NCI-H1417 (cell line): ENCODE results near the gene GPR137.
A peak's percentile ranks its signal among the peaks of the same experiment; 100 is the strongest.
"Not testable (repeated sequence)": the region's sequence is repeated elsewhere in the genome, so short reads cannot be mapped to it uniquely, and the experiment has no call there.

Source experiments
- DNase-seq, 3 experiments: peaks; one replicate each; lab custom pipeline; 2025; lab: John Stamatoyannopoulos, UW

The GPR137 gene

DNA sequence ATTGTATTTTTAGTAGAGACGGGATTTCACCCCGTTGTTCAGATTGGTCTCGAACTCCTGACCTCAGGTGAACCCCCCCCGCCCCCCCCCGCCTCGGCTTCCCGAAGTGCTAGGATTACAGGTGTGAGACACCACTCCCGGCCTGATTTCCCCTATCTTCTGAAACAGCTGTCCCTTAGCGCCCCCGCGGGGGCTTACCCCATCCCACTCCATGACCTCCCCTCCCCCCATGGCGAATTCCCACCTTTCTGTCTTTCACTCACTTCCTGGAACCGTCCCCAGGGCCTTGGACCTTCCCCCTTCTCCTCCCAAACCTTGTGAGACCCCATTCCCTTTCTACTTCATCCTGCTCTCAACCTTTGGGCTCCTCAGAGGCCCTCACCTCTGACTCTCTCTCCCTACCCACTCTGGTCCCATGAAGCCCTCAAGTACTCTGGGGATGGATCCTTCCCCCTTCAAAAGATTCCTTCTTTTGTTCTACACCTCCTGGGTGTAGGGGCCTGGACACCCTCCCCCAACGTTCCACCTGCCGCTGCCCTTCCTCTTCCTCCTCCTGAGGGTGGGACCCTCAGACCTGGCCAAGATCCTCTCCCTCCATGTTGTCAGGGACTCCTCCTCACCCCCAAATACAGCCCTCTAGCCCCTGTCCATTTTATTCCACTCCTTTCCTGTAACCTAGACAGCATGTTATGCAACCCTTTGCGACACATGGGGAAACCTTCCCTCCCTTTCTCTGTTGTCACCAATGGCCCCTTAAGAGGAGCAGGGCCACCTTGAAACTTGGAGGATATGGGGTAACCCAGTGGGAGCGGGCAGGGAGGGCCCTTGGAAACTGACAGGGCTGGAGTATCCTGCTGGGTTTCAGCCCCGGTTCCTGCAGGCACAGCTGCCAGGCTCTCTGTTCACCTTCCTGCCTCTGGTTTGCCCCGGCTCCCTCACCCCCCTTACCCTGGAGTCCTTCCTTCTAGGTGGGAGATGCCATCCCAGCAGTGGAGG, 33.4 kb downstream of the GPR137 start:
- peak in 2 of 3 experiments; percentile 43 to 58 for DNase-seq

- DNase-seq = no peak
Observed at GRCh38 chr11:64320556-64320955, 34.9 kb downstream of the GPR137 start.

DNA sequence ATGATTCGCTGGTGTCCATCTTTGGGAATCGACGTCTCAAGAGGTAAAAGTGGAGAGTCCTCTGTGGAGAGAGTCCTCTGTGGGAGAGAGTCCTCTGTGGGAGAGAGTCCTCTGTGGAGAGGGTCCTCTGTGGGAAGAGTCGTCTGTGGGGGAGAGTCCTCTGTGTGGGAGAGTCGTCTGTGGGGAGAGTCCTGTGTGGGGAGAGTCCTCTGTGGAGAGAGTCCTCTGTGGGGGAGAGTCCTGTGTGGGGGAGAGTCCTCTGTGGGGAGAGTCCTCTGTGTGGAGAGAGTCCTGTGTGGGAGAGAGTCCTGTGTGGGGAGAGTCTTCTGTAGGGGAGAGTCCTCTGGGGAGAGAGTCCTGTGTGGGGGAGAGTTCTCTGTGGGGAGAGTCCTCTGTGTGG, 35.4 kb downstream of the GPR137 start:
- no peak for DNase-seq

- DNase-seq = no peak
Observed at GRCh38 chr11:64321533-64321932, 35.9 kb downstream of the GPR137 start.

- DNase-seq = no peak
Observed at GRCh38 chr11:64322925-64323260, 37.2 kb downstream of the GPR137 start.

GRCh38 chr11:64323373-64323772, 37.7 kb downstream of the GPR137 start:
- DNase-seq = no peak

DNA sequence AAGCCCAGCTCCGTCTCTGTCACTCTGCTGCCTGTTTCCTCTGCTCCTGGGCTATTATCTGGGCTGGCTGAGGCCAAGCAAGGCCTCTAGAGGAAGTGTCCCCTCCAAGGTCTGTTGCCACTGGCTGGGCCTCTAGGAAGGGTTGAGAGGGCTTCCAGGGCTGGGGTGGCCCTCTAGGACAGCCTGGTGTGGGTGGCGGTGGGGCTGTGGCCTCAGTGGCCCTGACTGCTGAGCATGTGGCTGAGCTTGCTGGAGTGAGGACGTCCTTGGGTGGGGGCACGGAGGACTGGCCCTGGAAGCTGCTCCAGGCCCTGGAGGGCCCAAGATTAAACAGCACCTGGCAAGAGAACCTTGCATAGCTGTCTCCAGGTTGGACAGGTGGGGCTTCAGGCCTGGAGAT, 38.3 kb downstream of the GPR137 start:
- not testable (repeated sequence) for DNase-seq

DNA sequence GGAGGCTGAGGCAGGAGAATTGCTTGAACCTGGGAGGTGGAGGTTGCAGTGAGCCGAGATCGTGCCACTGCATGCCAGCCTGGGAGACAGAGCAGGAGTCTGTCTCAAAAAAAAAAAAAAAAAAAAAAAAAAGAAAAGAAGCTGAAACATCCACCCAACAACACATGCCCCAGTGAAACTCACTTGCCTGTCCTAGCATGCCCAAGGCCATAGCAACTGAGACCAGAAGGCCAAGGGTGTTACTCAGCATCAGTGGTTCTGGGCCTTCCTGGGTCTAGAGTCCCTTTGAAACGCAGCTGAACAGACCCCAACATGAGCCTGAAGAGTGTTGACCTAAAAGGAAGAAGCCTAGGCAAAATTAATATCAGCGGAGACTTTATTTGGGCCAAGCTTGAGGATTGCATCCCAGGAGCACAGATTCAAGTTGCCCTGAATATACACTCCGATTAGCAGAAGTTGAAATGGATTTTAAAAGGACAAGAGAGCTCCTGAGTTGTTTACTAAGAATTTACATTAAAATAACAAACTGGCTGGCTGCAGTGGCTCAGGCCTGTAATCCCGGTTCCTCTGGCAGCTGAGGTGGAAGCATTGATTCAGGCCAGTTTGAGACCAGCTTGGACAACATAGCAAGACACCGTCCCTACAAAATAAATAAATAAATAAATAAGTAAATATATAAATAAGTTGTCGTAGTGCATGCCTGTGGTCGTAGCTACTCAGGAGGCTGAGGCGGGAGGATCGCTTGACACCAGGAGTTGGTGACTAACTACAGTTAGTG, 39.2 kb downstream of the GPR137 start:
- peak in 1 of 3 experiments; percentile 13 for DNase-seq

GRCh38 chr11:64327375-64327774, 41.7 kb downstream of the GPR137 start:
- DNase-seq = no peak

DNA sequence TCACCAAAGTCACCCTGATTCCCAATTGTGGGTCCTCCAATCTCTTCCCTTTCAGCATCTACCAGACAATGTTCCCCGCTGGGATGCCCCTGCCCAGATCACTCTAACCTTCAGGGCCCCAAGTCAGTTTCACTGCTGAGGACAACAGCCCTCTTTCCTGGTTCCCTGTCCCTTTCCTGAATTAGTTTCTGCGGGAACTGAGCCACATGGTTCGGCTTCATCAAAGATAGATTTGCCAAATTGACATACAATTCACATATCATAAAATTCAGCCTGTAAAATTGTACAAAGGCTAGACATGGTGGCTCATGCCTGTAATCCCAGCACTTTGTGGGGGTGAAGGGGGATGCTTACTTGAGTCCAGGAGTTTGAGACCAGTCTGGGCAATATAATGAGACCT, 42.3 kb downstream of the GPR137 start:
- no peak for DNase-seq

- no peak for DNase-seq
Observed at GRCh38 chr11:64330888-64331287, 45.2 kb downstream of the GPR137 start.

DNA sequence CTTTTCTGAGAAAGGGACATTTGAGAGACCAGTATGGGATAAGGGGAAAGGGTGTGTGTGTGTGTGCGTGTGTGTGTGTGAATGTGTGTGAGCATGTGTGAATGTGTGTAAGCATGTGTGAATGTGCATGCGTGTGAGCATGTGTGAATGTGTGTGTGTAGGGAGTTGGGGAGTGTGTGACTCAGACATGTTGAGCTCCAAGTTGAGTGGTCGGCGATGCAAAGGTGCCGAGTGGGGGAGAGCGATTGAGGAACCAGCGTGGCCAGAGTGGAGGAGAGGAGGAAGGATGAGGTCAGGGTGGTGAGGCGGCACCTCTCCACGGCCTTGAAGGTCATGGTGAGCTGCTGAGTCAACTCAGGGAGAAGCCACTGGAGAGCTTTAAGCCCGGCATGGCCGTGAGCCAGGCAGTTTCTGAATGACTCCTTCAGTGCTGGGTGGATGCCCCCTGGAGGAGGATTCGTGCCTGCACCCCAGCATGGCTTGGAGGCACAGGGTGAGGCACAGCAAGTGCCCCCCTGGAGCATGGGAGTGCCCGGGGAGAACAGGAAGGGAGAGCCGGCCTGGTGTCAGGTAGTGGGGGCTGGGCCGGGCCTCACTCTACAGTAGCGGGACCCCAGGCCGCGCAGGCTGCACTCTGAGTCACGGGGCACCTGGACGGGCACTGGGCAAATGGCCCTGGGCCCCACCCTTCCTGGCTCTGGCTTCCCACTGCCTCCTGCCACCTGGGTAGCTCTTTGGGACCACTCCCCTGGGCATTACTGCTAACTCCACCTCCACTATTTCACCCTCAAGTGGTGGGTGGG, 46.1 kb downstream of the GPR137 start:
- DNase-seq = peak in 1 of 3 experiments; percentile 12

DNA sequence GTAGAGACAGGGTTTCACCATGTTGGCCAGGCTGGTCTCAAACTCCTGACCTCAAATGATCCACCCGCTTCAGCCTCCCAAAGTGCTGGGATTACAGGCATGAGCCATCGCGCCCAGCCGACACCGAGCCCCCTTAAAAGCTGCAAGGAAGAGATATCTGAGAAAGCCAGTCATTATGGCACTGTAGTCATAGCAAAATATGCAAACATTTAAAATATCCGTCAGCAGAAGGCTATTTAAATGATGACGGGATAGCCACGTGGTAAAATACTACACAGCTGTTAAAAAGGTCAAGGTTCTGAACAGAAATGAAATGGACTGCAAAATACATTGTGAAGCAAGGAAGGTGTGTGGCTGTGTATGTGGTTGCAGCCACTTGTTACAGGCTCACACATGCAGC, 47.9 kb downstream of the GPR137 start:
- DNase-seq = no peak

DNA sequence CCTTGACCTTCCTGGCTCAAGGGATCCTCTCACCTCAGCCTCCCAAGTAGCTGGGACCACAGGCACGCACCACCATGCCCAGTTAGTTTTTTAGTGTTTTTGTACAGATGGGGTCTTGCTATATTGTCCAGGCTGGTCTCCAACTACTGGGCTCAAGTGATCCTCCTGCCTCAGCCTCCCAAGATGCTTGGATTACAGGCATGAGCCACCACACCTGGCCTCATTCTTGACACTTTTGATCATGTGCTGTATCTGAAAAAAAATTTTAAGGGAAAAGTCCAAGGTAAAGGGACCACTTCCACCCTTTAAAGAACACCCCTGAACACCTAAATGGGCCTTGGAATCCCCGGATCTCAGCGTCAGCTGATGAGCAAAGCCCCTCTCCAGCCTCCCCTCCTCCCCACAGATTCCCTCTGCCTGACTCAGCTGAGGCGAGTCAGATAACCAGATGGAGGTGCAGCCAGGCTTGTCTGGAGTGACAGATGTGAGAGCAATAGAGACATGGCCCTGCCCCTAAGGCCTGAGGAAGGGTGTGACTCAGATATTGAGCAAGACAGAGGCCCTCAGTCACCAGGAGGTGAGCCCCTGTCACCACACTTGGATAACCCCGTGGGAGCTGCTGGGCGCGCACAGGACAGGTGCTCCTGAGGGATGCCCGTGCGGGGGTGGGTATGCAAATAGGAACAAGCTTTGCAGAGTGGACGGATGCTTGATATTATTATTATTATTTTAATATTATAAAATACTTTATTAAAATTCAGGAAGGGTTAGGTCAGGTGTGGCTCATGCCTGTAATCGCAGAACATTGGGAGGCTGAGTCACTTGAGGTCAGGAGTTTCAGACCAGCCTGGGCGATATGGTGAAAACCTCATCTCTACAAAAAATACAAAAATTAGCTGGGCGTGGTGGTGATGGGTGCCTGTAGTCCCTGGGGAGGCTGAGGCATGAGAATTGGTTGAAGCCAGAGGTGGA, 49.4 kb downstream of the GPR137 start:
- DNase-seq = peak; percentile 38 to 77 (median 48)

GRCh38 chr11:64337538-64338249, 52.0 kb downstream of the GPR137 start:
- no peak for DNase-seq

GRCh38 chr11:64338716-64339115, 53.1 kb downstream of the GPR137 start:
- no peak for DNase-seq
